Stomach (tissue), 4 donors: ENCODE data around the gene CHPF2.

Source experiments
- CTCF ChIP-seq, 7 experiments: fragments of 450-650 bp in 4 of 7; fragments of 200-600 bp in 3 of 7; sonication (generic) in 3 of 7; IDR thresholded peaks; one replicate each; pipeline ENCODE4 v1.5.1; 2016 to 2019; ENCODE audit warnings: antibody characterized with exemption in 7 of 7, control low read depth in 2 of 7, mild to moderate bottlenecking in 1 of 7
- EP300 ChIP-seq: sonication (generic); formaldehyde crosslinking; IDR thresholded peaks from one replicate; pipeline ENCODE4 v1.6.1; 2017; ENCODE audit warnings: antibody characterized with exemption
- POLR2A ChIP-seq, 4 donors: fragments of 450-650 bp; IDR thresholded peaks; one replicate each; pipeline ENCODE4 v1.6.1; 2016; ENCODE audit warnings: antibody characterized with exemption in 4 of 4, control low read depth in 2 of 4, mild to moderate bottlenecking in 1 of 4, moderate library complexity in 1 of 4

GRCh38 chr7:151212626-151213025 lies 19.7 kb upstream of the CHPF2 start:
- TF ChIP-seq POLR2A (IDR thresholded peaks at IDR 0.05) (no peak), CTCF (IDR thresholded peaks at IDR 0.05) (no peak), EP300 (no peak)
